GM18907 (cell line): Measurements from ENCODE around the gene GRB14.
A peak's percentile ranks its signal among the peaks of the same experiment; 100 is the strongest.

Experiments used
- ATAC-seq: cut with Tn5 transposase; IDR thresholded peaks from one replicate; pipeline ENCODE4 v1.9.1; 2021; ENCODE audit warnings: mild to moderate bottlenecking, moderate library complexity; ENCODE audit not compliant: unreplicated experiment

Gene GRB14

GRCh38 chr2:164617466-164617865, 3.8 kb downstream of the GRB14 start:
- no peak for ATAC-seq

- no peak for ATAC-seq
These were observed 7.8 kb downstream of the GRB14 start for GRCh38 chr2:164613321-164613982.

- no peak for ATAC-seq
These were observed 11.5 kb downstream of the GRB14 start for GRCh38 chr2:164609790-164610189.

- ATAC-seq: no peak
These were observed 14.7 kb downstream of the GRB14 start for GRCh38 chr2:164606557-164606956.

- no peak for ATAC-seq
These were observed 16.0 kb downstream of the GRB14 start for GRCh38 chr2:164605295-164605694.

- ATAC-seq: no peak
These were observed 20.5 kb downstream of the GRB14 start for GRCh38 chr2:164600763-164601162.

- ATAC-seq: peak; percentile 99
These were observed 21.2 kb downstream of the GRB14 start for GRCh38 chr2:164599954-164600589.

- ATAC-seq: no peak
These were observed 23.3 kb downstream of the GRB14 start for GRCh38 chr2:164597983-164598382.

GRCh38 chr2:164595031-164595430, 26.3 kb downstream of the GRB14 start:
- no peak for ATAC-seq

- no peak for ATAC-seq
These were observed 27.3 kb downstream of the GRB14 start for GRCh38 chr2:164593959-164594358.

- no peak for ATAC-seq
These were observed 27.7 kb downstream of the GRB14 start for GRCh38 chr2:164593541-164593940.

GRCh38 chr2:164589522-164589921, 31.8 kb downstream of the GRB14 start:
- ATAC-seq: no peak

- ATAC-seq: no peak
These were observed 40.2 kb downstream of the GRB14 start for GRCh38 chr2:164581050-164581449.

GRCh38 chr2:164574931-164575330, 46.4 kb downstream of the GRB14 start:
- no peak for ATAC-seq

GRCh38 chr2:164570475-164570874, 50.8 kb downstream of the GRB14 start:
- no peak for ATAC-seq

GRCh38 chr2:164569378-164569777, 51.9 kb downstream of the GRB14 start:
- no peak for ATAC-seq

GRCh38 chr2:164568317-164568716, 53.0 kb downstream of the GRB14 start:
- ATAC-seq: no peak

GRCh38 chr2:164567335-164567989, 53.8 kb downstream of the GRB14 start:
- ATAC-seq: no peak

- no peak for ATAC-seq
These were observed 55.9 kb downstream of the GRB14 start for GRCh38 chr2:164565359-164565758.

- ATAC-seq: no peak
These were observed 58.6 kb downstream of the GRB14 start for GRCh38 chr2:164562666-164563065.

- ATAC-seq: no peak
These were observed 59.3 kb downstream of the GRB14 start for GRCh38 chr2:164561991-164562390.

- no peak for ATAC-seq
These were observed 59.9 kb downstream of the GRB14 start for GRCh38 chr2:164561416-164561815.
